Measurements from ENCODE around the gene MRGPRD. TPM values are rescaled to one million over a fixed set of nuclear protein-coding genes. Genes with fewer than 3 reads are reported as not detected.
"Not testable (repeated sequence)": the region's sequence is repeated elsewhere in the genome, so short reads cannot be mapped to it uniquely, and the experiment has no call there.

The MRGPRD gene
- total and polyA plus RNA-seq, 10 of the 15 experiments (the other 5 are each of a cell fraction or from before 2014, with no cell fraction given), result not detected

GRCh38 chr11:68973706-68974105 lies 7.1 kb downstream of the MRGPRD start:
- H3K27ac ChIP-seq (ENCODE audit: control insufficient read depth, insufficient read depth); BruUV-seq (replicated peaks); H2AFZ ChIP-seq (ENCODE audit: control insufficient read depth, low read depth, low read length); POLR2A ChIA-PET; H3K4me2 ChIP-seq (ENCODE audit: control insufficient read depth, insufficient read depth); H3K9ac ChIP-seq (ENCODE audit: control insufficient read depth, insufficient read depth, low read length); H3K27me3 ChIP-seq (replicated peaks in 1 of 2; ENCODE audit: control insufficient read depth in 2 of 2, insufficient read depth in 2 of 2, low read length in 1 of 2); H4K20me1 ChIP-seq (ENCODE audit: control insufficient read depth, insufficient read depth); H3K4me1 ChIP-seq (ENCODE audit: control insufficient read depth, insufficient read depth, low read length); DNase-seq (ENCODE audit: low read depth, low spot score); H3K79me2 ChIP-seq (ENCODE audit: control insufficient read depth, insufficient read depth, low read length); FAIRE-seq; H3K4me3 ChIP-seq; SMC1A ChIA-PET (ENCODE audit: uncharacterized antibody, unreplicated experiment); RAD21 ChIA-PET (ENCODE audit: unreplicated experiment); in situ Hi-C loops (cut with MboI); CTCF ChIA-PET; intact Hi-C loops (cut with micrococcal nuclease; ENCODE audit: unreplicated experiment); H3K36me3 ChIP-seq (ENCODE audit: control insufficient read depth in 2 of 2, insufficient read depth in 2 of 2, low read length in 1 of 2); ATAC-seq; H3K9me3 ChIP-seq (replicated peaks; ENCODE audit: control insufficient read depth, insufficient read depth, low read length): not testable (repeated sequence)
- WGBS (ENCODE audit: insufficient coverage, insufficient replicate concordance, low lambda C conversion rate, missing lambda C conversion rate), result 62% methylated on average over 12 of the region's 12 CpGs

DNA sequence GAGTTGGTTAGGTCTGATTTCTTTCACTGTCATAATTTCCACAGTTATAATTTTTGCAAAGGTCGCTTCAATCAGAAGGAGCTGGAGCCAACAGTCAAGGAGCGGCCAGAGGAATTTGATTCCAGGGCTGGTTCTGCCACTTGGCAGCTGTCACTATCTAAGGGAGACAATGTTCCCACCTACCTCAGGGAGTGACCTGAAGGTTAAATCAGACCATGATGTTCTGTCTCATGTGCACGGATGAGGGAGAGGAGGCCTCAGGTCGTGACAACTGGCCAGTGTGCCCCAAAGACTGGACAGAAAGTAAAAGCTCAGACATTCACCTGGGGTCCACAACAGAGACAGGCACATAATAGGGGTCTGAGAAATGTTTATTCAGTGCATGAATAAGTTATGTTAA lies 7.6 kb downstream of the MRGPRD start:
- no peak overlapping the region for H3K4me3 ChIP-seq
- H3K4me1 ChIP-seq (ENCODE audit: control insufficient read depth, insufficient read depth, low read length), result no peaks in the 10 kb centered on the region
- no peaks in the 10 kb centered on the region for H4K20me1 ChIP-seq (ENCODE audit: control insufficient read depth, insufficient read depth)
- ATAC-seq (no peak), FAIRE-seq (no peak), DNase-seq (ENCODE audit: low read depth, low spot score) (no peak)
- no peaks in the 10 kb centered on the region for H3K36me3 ChIP-seq (ENCODE audit: control insufficient read depth in 2 of 2, insufficient read depth in 2 of 2, low read length in 1 of 2)
- no peak overlapping the region for H3K9ac ChIP-seq (ENCODE audit: control insufficient read depth, insufficient read depth, low read length)
- ChIA-PET RAD21 (ENCODE audit: unreplicated experiment) (interaction anchor here (1.0 kb wide), 1 partner anchor 10 kb away, joined by 3 read pairs; no protein-coding TSS in a partner anchor), CTCF (no interaction called here), POLR2A (no interaction called here), SMC1A (ENCODE audit: uncharacterized antibody, unreplicated experiment) (no interaction called here)
- no peaks in the 10 kb centered on the region for H3K79me2 ChIP-seq (ENCODE audit: control insufficient read depth, insufficient read depth, low read length)
- H3K27me3 ChIP-seq (replicated peaks in 1 of 2; ENCODE audit: control insufficient read depth in 2 of 2, insufficient read depth in 2 of 2, low read length in 1 of 2), result no peaks in the 10 kb centered on the region; a peak in 1 of 4 replicates
- 32% methylated on average over 4 of the region's 4 CpGs for WGBS (ENCODE audit: insufficient coverage, insufficient replicate concordance, low lambda C conversion rate, missing lambda C conversion rate)
- no peak overlapping the region for H3K4me2 ChIP-seq (ENCODE audit: control insufficient read depth, insufficient read depth)
- no peaks in the 10 kb centered on the region for H3K9me3 ChIP-seq (replicated peaks; ENCODE audit: control insufficient read depth, insufficient read depth, low read length)
- TF ChIP-seq YY1 (IDR thresholded peaks at IDR 0.05; ENCODE audit: low read depth, low read length), result no peak
- intact Hi-C loops (cut with micrococcal nuclease; ENCODE audit: unreplicated experiment), result no loop called here
- no TSS peak for BruUV-seq (replicated peaks)
- in situ Hi-C loops (cut with MboI), result no loop called here
- H3K27ac ChIP-seq (ENCODE audit: control insufficient read depth, insufficient read depth), result no peak overlapping the region
- no peak overlapping the region for H2AFZ ChIP-seq (ENCODE audit: control insufficient read depth, low read depth, low read length)

Data from GM12878 (cell line).